Stimulated activated CD8-positive, alpha-beta memory T cell treated with anti-CD3 and anti-CD28 coated beads, Interleukin-4, amount 100 ng/mL, for 48 hours (primary cell): Measurements from ENCODE around the gene ABCC5.

Experiments used
- DNase-seq: peaks from one replicate; pipeline ENCODE4 v3.0.0-alpha.2; 2020

The ABCC5 gene

DNA sequence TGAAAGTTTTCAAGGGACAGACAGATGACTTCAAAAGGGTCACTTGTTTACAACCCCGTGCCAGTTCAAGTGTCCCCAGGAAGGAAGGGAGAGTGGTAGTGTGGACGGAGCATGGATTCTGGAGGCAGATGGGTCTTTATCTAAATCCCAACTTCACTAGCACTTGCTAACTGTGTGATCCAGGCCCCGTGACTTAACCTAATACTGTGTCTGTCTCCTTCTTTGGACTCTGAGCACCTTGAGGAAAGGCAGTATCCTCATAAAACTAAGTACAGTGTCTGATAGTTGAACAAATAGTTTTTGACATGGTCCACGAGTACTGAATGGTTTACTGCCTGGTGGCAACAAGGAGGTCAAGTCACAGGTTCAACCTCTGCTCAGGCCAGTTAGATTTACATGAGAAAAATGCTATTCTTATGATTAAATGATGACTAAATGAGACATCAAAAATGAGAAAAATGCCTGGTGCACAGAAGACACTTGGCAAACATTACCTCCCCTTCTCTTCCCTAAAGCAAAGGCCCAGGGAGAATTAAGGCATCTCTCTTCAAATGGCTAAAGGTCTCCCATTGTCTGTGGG is 48.9 kb downstream of the ABCC5 start:
- DNase-seq, result no peak

DNA sequence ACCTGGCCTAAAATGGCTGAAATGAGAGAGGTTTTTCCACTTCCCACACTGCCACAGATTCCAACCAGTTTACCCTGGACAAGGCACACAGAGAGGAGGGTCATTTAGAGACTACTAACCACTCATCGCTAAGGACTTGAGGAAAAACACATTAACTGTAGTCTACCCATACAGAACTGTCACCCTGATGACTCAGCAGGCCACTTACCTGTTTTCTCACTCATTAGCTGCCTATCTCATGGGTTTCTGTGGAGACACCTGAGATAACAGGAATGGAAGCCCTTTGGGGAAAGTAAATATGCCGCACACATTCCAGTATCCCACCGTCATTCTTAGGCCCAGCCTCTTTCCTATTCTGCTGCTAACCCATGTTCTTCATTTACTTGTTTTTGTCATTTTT is 50.0 kb downstream of the ABCC5 start:
- DNase-seq, result no peak

- no peak for DNase-seq
Observed at GRCh38 chr3:183966361-183966791, 51.3 kb downstream of the ABCC5 start.

- DNase-seq, result no peak
Observed at GRCh38 chr3:183962807-183963206, 54.9 kb downstream of the ABCC5 start.

DNA sequence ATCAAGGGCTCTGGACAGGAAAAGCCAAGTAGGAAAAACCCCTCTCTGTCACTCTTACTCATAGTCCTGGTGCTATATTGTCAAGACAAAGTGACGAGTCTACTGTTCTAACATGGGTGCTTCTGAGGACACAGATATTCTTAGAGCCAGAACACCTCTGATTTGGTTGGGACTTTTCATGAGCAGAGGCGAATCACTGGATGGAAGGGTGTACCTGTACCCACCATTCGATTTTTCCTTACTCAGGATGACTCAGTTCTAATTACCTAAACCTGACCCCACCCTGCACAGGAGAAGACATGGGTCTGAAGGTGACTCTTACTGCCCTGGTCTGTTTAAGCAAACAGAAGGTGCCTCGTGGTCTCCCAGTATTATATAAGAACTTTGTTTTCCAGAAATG is 58.5 kb downstream of the ABCC5 start:
- DNase-seq, result no peak

DNA sequence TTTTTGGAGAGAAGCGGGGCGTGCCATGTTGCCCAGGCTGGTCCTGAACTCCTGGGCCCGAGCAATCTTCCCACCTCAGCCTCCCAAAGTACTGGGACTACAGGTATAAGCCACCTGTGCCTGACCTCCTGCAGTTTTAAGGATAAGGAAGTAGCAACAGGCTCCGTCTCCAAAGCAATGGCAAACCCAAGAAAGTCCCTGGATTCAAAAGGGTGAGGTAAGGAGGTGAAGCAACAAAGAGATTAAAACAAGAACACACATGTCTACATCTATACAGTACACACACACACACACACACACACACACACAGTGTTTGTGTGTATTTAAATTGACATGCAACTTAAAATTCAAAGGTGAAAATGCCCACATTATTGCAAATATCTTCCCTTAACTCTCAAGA is 58.9 kb downstream of the ABCC5 start:
- DNase-seq, result no peak

- no peak for DNase-seq
Observed at GRCh38 chr3:183958226-183958625, 59.5 kb downstream of the ABCC5 start.

DNA sequence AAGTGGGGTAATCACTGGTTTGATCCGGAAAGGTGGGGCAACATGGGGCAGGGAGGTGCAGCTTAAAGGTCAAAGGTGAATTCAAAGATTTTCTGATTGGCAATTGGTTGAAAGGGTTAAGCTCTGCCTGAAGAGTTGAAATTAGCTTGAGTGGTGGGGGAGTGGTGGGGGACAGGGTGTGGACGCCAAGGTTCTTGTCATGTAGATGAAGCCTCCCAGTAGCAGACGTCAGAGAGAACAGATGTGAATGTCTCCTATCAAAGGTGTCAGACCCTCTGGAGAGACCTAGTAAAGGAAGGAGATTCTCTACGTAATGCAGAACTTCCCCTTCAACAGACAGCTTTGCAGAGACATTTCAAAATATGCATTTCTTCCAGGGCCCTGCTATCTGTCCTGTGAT is 62.8 kb downstream of the ABCC5 start:
- no peak for DNase-seq

GRCh38 chr3:183953471-183954070 is 64.1 kb downstream of the ABCC5 start:
- DNase-seq, result no peak

- no peak for DNase-seq
Observed at GRCh38 chr3:183951459-183951858, 66.2 kb downstream of the ABCC5 start.

- DNase-seq, result no peak
Observed at GRCh38 chr3:183949690-183950089, 68.0 kb downstream of the ABCC5 start.

DNA sequence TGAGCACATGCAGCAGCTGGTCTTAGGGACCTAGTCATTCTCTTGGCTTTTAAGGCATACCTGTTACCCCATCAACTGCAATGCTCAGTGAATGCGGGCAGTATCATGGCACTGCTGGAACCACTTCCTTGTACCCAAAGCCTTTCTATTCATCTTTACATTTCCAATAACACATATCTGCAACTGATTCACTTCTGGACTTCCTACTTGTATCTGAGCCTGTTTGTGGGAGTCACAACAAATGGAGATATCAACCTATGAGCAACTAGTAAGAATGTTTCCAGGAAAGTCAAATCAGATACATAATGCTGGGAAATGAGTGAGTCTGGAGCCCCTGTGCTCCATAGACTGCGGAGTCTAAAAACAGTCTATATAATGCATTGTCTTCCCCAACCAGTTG is 71.6 kb downstream of the ABCC5 start:
- no peak for DNase-seq

- no peak for DNase-seq
Observed at GRCh38 chr3:183944775-183945174, 72.9 kb downstream of the ABCC5 start.

DNA sequence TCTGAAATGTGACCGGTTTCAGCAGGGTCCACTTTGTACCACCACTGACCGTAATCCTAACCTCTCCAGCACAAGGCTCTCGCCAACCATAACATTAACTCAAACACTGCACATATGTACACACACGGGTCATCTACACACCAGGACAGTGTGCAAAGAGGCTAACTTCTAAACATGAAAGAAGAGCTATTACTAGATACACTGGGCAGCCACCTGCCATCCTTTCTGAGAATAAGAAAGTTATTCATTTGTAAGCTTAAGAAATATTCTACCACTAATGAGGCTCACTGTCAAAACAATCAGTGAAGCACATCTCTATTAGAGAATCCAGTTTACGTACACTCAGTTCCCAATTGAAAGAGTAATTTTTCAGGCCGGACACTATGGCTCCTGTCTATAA is 73.9 kb downstream of the ABCC5 start:
- DNase-seq, result no peak

- no peak for DNase-seq
Observed at GRCh38 chr3:183941216-183941615, 76.5 kb downstream of the ABCC5 start.

DNA sequence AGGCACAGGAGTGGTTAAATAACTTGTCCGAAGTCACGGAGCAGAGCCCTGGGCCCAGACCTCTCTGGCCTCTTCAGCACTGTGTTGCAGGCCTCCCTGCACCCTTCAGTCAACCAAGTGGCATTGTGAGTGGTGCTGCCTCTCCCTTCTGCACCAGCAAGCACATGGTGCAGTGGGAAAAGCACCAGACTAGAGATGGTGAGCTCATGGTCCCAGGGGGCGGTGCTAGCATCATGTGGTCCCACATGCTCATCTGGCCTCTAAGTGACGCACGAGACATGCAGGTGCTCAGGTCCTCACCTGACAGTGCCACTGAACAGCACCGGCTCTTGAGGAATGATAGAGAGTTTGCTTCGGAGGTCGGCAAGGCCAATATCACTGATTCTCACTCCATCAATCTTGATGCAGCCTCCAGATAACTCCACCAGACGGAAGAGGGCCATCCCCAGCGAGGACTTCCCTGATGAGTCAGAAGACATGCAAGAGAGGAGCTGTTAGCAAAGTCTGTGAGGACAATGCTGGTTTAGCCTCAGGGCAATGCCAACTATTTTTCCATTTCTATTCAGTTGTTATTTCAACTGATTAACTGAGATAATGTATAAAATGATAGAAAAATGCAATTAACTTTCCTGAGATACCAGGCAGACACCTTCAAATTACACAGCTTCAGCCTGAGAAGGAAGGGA is 79.9 kb downstream of the ABCC5 start:
- no peak for DNase-seq

DNA sequence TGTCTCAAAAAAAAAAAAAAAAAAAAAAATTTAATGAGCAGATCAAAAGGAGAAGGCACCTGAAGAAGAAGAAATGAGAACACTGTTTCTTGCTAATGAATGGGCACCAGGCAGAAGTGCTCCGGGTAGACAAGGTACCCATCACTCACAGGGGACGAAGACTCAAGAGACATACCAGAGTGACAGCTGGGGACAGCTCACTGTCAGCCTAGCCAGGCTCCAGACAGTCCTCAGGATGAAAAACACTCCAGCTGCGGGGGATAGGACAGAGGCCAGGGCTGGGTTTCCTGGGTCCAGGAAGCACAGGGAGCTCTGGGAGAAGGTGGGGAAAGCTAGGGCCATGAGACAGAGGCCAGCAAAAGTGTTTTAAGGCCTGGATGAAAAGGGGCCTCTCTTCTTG is 84.5 kb downstream of the ABCC5 start:
- DNase-seq, result no peak

DNA sequence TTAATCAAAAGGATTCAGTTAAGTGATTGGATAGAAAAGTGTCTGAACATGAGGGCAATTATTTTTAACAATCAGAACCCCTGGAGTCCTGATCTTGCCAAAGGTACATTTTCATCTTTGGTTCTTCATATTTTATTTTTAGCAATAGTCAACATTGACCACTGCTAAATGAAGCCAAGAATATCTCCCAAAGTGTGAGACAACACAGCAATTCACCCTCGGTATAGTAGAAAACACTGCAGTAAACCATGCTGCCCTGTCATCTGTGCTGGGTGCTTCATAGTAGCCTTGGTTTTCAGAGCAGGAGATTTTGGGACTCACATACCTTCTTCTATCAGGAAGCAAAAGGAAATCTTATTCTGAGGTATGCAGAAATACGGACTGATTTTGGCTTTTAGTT is 85.8 kb downstream of the ABCC5 start:
- DNase-seq, result no peak

- no peak for DNase-seq
Observed at GRCh38 chr3:183930086-183930485, 87.6 kb downstream of the ABCC5 start.

GRCh38 chr3:183927059-183927458 is 90.6 kb downstream of the ABCC5 start:
- DNase-seq, result no peak

GRCh38 chr3:183924956-183925355 is 92.7 kb downstream of the ABCC5 start:
- DNase-seq, result no peak

- no peak for DNase-seq
Observed at GRCh38 chr3:183924543-183924942, 93.1 kb downstream of the ABCC5 start.

- DNase-seq, result no peak
Observed at GRCh38 chr3:183922421-183922820, 95.3 kb downstream of the ABCC5 start.

DNA sequence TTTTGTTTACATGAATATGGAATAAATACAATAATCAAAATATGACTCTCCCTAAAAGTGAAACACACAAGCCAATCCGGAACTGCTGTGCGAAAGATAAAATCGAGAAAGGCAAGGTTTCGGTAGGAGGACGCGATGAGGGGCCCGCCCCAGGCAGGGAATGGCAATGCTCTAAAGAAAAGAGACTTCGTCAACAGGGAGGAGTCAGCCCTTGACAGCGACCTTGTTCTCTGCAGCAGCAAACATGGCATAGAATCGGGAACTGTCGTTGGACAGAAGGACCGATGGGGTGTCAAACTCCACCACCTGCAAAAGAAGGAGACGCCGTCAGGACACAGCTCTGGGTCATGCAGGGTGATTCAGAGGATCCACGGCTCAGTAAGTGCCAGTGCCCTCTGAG is 96.6 kb downstream of the ABCC5 start:
- no peak for DNase-seq

DNA sequence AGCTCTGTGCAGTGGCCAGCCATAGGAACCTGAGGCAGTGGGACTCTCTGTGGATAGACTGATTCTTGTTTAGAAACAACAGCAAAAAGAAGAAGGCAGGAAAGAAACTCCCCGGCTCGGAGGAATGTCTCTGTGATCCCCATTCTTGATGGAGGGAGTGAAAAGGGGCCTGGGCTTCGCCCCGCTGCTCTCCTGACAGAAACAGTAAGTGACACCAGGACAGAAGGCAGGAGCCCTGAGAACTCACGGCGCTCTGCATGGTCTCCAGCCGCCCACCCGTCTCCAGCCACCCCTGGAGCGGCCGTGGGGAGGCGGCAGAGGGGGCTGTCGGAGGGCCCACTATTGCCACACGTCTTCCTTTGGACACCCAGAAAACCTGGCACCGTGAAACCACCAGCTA is 97.3 kb downstream of the ABCC5 start:
- DNase-seq, result no peak
